GM23338 (cell line): Measurements from ENCODE around the gene SLC2A6.

Source experiments
- CREB1 ChIP-seq: fragments of 250-450 bp; sonication (Bioruptor Pico); IDR thresholded peaks from 2 replicates; pipeline ENCODE4 v1.5.0; 2020; ENCODE audit warnings: low read depth, mild to moderate bottlenecking, moderate library complexity
- CTCF ChIP-seq, 2 experiments: fragments of 200-600 bp in 1 of 2; sonication (generic) in 1 of 2; conservative IDR thresholded peaks; 2 replicates each; pipeline versions ENCODE4 v1.5.1 to v1.6.1; 2016 to 2017; ENCODE audit warnings: antibody characterized with exemption in 2 of 2, low read depth in 2 of 2, mild to moderate bottlenecking in 2 of 2, moderate library complexity in 1 of 2
- EZH2 ChIP-seq: fragments of 200-600 bp; sonication (generic); IDR thresholded peaks from one replicate; pipeline ENCODE4 v1.8.0; 2017; ENCODE audit warnings: antibody characterized with exemption, mild to moderate bottlenecking, low read depth; ENCODE audit not compliant: unreplicated experiment
- EZH2phosphoT487 ChIP-seq: fragments of 200-600 bp; sonication (generic); IDR thresholded peaks from one replicate; pipeline ENCODE4 v1.8.1; 2018; ENCODE audit warnings: antibody characterized with exemption; ENCODE audit not compliant: unreplicated experiment
- JUNB ChIP-seq: IDR thresholded peaks from one replicate; pipeline ENCODE4 v1.6.1; 2016; ENCODE audit warnings: antibody characterized with exemption; ENCODE audit not compliant: unreplicated experiment
- POLR2AphosphoS5 ChIP-seq: IDR thresholded peaks from 2 replicates; pipeline ENCODE4 v1.6.1; 2016; ENCODE audit warnings: antibody characterized with exemption, low read depth
- REST ChIP-seq: IDR thresholded peaks from one replicate; pipeline ENCODE4 v1.6.1; 2018; ENCODE audit warnings: antibody characterized with exemption; ENCODE audit not compliant: unreplicated experiment
- ZNF114 ChIP-seq: fragments of 250-450 bp; sonication (Bioruptor Pico); IDR thresholded peaks from 2 replicates; pipeline ENCODE4 v1.5.0; 2020; ENCODE audit warnings: mild to moderate bottlenecking, moderate library complexity
- ZNF462 ChIP-seq: fragments of 250-450 bp; sonication (Bioruptor Pico); IDR thresholded peaks from 2 replicates; pipeline ENCODE4 v1.5.0; 2020; ENCODE audit warnings: mild to moderate bottlenecking, moderate library complexity

- TF ChIP-seq EZH2, result no peak
- TF ChIP-seq CTCF (conservative IDR thresholded peaks at IDR 0.05; ENCODE audit: low read depth in 2 of 2), result no peak
- TF ChIP-seq EZH2phosphoT487, result no peak
- TF ChIP-seq REST, result no peak
- no peak for TF ChIP-seq POLR2AphosphoS5
- TF ChIP-seq ZNF114 (CRISPR knock-in tag), result no peak
- TF ChIP-seq CREB1, result no peak
- TF ChIP-seq JUNB, result no peak
- no peak for TF ChIP-seq ZNF462
Measured at GRCh38 chr9:133521122-133522072, 42.5 kb upstream of the SLC2A6 start.
